ENCODE measurements around the gene PARD3.

- TF ChIP-seq POLR2A (IDR thresholded peaks at IDR 0.05) (no peak), POLR2AphosphoS5 (IDR thresholded peaks at IDR 0.05) (no peak)
These were observed 389.1 kb downstream of the PARD3 start for GRCh38 chr10:34426041-34426440.
